ENCODE results near the gene LRCOL1.
A peak's percentile ranks its signal among the peaks of the same experiment; 100 is the strongest.

Gene LRCOL1

GRCh38 chr12:132561427-132562156 is 48.8 kb downstream of the LRCOL1 start:
- DNase-seq = peak; percentile 20

DNA sequence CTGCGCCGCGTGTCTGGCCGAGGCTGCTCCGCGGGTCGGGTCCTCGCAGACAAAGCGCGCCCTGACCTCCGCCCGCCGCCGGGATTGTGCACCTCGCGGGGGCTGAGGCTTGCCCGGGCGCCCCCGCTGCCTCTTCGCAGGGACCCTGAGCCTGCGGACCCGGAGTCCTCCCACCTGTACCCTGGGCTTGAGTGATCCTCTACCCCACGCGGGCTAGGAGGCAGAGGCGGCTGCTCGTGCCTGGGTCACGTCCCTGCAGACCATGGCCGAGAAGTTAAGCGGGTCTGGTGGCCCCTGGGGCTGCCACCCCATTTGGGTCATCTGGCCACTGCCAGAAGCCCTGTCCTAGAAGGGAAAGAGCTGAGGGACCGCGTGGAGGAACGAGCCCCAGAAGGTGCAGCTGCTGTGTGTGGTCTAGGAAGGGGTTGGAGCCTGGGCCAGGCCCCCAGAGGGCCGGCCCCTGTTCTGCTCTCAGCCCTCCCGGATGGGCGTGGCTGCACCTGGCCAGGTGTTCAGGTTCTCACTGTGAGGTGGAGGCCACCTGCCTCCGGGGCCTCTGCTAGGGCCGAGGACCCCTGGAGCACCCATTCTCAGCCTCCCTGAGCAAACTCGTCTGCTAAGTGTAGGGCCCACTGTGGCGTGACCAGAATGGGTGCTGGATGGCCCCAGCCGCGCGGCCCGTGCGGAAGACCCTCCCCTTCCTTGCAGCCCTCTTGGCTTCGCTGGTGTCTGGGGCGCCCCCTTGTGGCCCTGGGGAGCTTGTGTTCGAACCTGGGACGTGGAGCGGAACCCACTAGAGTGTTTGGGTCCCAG is 49.6 kb downstream of the LRCOL1 start:
- DNase-seq = peak; percentile 77

DNA sequence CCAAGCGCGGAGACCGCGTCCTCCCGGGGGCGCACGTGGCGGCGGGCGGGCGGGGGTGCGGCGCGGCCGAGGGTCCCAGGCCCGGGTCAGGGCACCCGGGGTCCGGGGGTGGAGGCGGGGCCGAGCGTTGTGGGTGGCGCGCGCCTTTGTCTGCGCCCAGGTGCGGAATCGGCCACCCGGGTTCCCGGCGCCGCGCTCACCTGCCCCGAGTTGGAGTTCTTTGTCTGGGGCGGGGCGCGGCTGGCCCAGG is 50.1 kb downstream of the LRCOL1 start:
- peak; percentile 20 for DNase-seq

- DNase-seq = peak; percentile 37
These were observed 50.6 kb downstream of the LRCOL1 start for GRCh38 chr12:132559652-132560363.

GRCh38 chr12:132558861-132559623 is 51.3 kb downstream of the LRCOL1 start:
- DNase-seq = no peak

- no peak for DNase-seq
These were observed 52.1 kb downstream of the LRCOL1 start for GRCh38 chr12:132558042-132558856.

- DNase-seq = no peak
These were observed 52.9 kb downstream of the LRCOL1 start for GRCh38 chr12:132557291-132558015.

DNA sequence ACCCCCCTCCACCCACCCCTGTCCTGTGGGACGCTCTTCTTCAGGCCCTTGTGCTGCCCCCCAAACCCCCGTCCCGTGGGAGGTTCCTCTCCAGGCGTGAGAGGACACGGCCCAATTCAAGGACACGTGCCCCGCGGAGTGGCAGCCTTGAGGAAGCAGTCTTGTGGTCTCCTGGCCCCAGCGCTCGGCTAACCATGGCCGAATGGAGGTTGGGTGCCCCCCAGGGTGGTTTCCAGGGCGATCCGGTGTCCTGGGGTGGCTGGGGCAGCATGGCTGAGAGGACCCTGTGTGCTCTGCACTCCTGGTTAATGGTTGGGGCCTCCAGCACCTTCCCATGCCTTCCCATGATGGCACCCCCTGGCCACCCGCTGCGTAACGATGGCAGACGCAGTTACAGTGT is 53.6 kb downstream of the LRCOL1 start:
- DNase-seq = no peak

- no peak for DNase-seq
These were observed 54.2 kb downstream of the LRCOL1 start for GRCh38 chr12:132556216-132556615.

DNA sequence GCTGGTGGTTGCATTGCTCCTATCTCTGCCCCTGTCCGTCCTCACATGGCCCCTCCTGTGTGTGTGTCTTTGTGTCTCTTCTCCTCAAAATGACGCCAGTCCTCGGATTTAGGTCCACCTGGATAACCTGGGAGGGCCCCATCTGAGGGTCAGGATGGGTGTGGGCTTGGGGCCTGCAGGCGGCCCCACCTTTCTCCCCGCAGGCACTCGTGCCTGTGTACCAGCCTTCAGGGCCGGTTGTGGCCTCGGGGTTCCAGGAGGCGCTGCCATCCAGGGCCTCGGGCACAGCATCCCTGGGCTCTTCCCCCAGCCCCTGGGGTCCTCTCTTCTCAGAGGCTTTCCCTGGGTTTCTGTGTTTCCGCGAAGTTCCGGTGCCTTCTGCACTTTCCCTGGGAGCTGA is 54.7 kb downstream of the LRCOL1 start:
- no peak for DNase-seq

- DNase-seq = no peak
These were observed 55.3 kb downstream of the LRCOL1 start for GRCh38 chr12:132554845-132555630.
